Esophagus muscularis mucosa (tissue), 4 donors: ENCODE results near the gene CKAP5. TPM values are rescaled to one million over a fixed set of nuclear protein-coding genes. Genes with fewer than 3 reads are reported as not detected.

Experiments used
- DNase-seq: peaks from one replicate; pipeline ENCODE4 v3.0.0-alpha.2; 2017; ENCODE audit errors: extremely low spot score
- H3K27ac ChIP-seq, 4 donors: fragments of 200-600 bp; sonication (generic); replicated peaks in 1 of 4; 1 replicate in 3 of 4; 2 replicates in 1 of 4; pipeline ENCODE4 v1.5.1; 2016 to 2019; ENCODE audit warnings: mild to moderate bottlenecking in 1 of 4
- H3K27me3 ChIP-seq, 4 donors: fragments of 200-600 bp; sonication (generic); one replicate each; pipeline versions ENCODE4 v1.5.1 to v1.6.0; 2016 to 2019
- H3K36me3 ChIP-seq, 4 donors: fragments of 200-600 bp; sonication (generic); one replicate each; pipeline ENCODE4 v1.5.1; 2016 to 2019
- H3K4me1 ChIP-seq, 4 donors: fragments of 200-600 bp; sonication (generic); one replicate each; pipeline ENCODE4 v1.5.1; 2016 to 2019
- H3K4me3 ChIP-seq, 4 donors: fragments of 200-600 bp; sonication (generic); 1 replicate in 2 of 4; 2 replicates in 2 of 4; pipeline ENCODE4 v1.5.1; 2016 to 2019; ENCODE audit warnings: mild to moderate bottlenecking in 4 of 4, moderate library complexity in 1 of 4
- H3K9me3 ChIP-seq, 4 donors: fragments of 200-600 bp; sonication (generic); 1 replicate in 3 of 4; 2 replicates in 1 of 4; pipeline ENCODE4 v1.5.1; 2016 to 2019
- EP300 ChIP-seq: sonication (generic); formaldehyde crosslinking; IDR thresholded peaks from one replicate; pipeline ENCODE4 v1.6.1; 2017; ENCODE audit warnings: antibody characterized with exemption
- POLR2A ChIP-seq: fragments of 450-650 bp; IDR thresholded peaks from one replicate; pipeline ENCODE4 v1.6.1; 2017; ENCODE audit warnings: antibody characterized with exemption, moderate library complexity, mild to moderate bottlenecking, low read depth
- POLR2AphosphoS5 ChIP-seq, 2 donors: sonication (generic); formaldehyde crosslinking; IDR thresholded peaks; one replicate each; pipeline ENCODE4 v1.6.1; 2017; ENCODE audit warnings: antibody characterized with exemption in 2 of 2
- WGBS: methylation state at CpG from one replicate; pipeline ENCODE4 v1.1.5; 2018; 5-methylcytosine and 5-hydroxymethylcytosine counted together
- intact Hi-C: fragments of 100-400 bp; cut with DNase I; formaldehyde crosslinking; loops from one replicate; pipeline ENCODE4 v1.15.1; 2023
- total RNA-seq, 4 donors: library from RNA; depleted of rRNA; stranded (reverse); fragments of >200 nt; gene quantifications; one replicate each; pipeline versions ENCODE4 v1.1.0 to v1.2.1, GENCODE V29; 2016
- TF ChIP-seq, protein P1 (sequence below), 3 experiments: fragments of 200-600 bp in 2 of 3; fragments of 450-650 bp in 1 of 3; sonication (generic) in 2 of 3; IDR thresholded peaks; one replicate each; pipeline ENCODE4 v1.5.1; 2017 to 2019; ENCODE audit warnings: antibody characterized with exemption in 3 of 3, mild to moderate bottlenecking in 2 of 3, moderate library complexity in 1 of 3

Gene CKAP5
- total RNA-seq, 4 donors from 2014 or later = 32.4 to 49.2 (median 40.0) TPM

DNA sequence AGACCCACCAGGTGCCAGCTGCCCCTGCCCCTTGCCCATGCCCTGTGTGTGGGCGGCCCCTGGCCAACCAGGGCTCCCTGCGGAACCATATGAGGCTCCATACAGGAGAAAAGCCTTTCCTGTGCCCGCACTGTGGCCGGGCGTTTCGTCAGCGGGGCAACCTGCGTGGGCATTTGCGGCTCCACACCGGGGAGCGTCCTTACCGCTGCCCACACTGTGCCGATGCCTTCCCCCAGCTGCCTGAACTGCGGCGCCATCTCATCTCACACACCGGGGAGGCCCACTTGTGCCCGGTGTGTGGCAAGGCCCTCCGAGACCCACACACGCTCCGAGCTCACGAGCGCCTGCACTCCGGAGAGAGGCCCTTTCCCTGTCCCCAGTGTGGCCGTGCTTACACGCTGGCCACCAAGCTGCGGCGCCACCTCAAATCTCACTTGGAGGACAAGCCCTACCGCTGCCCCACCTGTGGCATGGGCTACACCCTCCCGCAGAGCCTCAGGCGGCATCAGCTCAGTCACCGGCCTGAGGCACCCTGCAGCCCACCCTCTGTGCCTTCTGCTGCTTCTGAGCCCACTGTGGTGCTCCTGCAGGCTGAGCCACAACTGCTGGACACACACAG, 140.9 kb downstream of the CKAP5 start:
- no peak for DNase-seq
- H3K4me1 ChIP-seq = peaks cover 18 to 25% (median 21%) of the 10 kb centered on the region in 4 donors
- no peak overlapping the region for H3K27ac ChIP-seq
- WGBS = 93% methylated on average over 14 of the region's 31 CpGs
- TF ChIP-seq POLR2A (no peak), POLR2AphosphoS5 (IDR thresholded peaks at IDR 0.05) (no peak), EP300 (no peak)
- TF ChIP-seq, protein P1, sequence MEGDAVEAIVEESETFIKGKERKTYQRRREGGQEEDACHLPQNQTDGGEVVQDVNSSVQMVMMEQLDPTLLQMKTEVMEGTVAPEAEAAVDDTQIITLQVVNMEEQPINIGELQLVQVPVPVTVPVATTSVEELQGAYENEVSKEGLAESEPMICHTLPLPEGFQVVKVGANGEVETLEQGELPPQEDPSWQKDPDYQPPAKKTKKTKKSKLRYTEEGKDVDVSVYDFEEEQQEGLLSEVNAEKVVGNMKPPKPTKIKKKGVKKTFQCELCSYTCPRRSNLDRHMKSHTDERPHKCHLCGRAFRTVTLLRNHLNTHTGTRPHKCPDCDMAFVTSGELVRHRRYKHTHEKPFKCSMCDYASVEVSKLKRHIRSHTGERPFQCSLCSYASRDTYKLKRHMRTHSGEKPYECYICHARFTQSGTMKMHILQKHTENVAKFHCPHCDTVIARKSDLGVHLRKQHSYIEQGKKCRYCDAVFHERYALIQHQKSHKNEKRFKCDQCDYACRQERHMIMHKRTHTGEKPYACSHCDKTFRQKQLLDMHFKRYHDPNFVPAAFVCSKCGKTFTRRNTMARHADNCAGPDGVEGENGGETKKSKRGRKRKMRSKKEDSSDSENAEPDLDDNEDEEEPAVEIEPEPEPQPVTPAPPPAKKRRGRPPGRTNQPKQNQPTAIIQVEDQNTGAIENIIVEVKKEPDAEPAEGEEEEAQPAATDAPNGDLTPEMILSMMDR (IDR thresholded peaks at IDR 0.05) = no peak
- H3K9me3 ChIP-seq = no peaks in the 10 kb centered on the region
- H3K36me3 ChIP-seq = peaks cover 35 to 70% (median 62%) of the 10 kb centered on the region in 4 donors
- H3K27me3 ChIP-seq = no peaks in the 10 kb centered on the region
- no peak overlapping the region for H3K4me3 ChIP-seq
- intact Hi-C loops = no loop called here

DNA sequence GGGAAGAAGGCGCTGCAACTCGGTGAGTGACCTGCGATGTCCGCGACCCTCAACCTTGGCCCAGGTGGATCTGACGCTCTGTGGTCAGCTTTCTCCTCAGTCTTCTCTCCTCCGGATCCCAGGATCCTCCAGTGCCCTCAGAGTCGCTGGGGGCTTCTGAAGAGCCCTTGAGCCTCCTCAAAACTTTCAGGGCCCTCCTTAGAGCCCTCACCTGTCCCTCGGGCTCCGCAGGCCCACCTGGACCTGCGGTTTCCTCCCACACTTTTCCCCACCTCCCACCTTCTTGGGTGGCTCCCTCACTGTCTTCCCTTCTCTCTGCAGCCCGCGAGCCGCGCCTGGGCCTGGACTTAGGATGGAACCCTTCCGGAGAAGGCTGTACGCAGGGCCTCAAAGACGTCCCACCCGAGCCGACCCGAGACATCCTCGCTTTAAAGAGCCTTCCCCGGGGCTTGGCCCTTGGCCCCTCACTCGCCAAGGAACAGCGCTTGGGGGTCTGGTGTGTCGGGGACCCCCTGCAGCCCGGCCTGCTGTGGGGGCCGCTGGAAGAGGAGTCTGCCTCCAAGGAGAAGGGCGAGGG, 144.9 kb downstream of the CKAP5 start:
- 2% methylated on average over 19 of the region's 29 CpGs for WGBS
- peaks cover 30 to 55% (median 47%) of the 10 kb centered on the region in 4 donors for H3K36me3 ChIP-seq
- H3K4me3 ChIP-seq = peak overlapping the region; percentile 81 to 93 (median 87)
- H3K27ac ChIP-seq = peak overlapping the region; percentile 89 to 92 (median 90)
- H3K27me3 ChIP-seq = no peaks in the 10 kb centered on the region
- no peak for TF ChIP-seq POLR2AphosphoS5 (IDR thresholded peaks at IDR 0.05)
- TF ChIP-seq POLR2A = no peak
- TF ChIP-seq EP300 = no peak
- TF ChIP-seq, protein P1 (IDR thresholded peaks at IDR 0.05) = no peak
- H3K4me1 ChIP-seq = peaks cover 54 to 62% (median 58%) of the 10 kb centered on the region in 4 donors
- intact Hi-C loops = no loop called here
- no peaks in the 10 kb centered on the region for H3K9me3 ChIP-seq
- no peak for DNase-seq

DNA sequence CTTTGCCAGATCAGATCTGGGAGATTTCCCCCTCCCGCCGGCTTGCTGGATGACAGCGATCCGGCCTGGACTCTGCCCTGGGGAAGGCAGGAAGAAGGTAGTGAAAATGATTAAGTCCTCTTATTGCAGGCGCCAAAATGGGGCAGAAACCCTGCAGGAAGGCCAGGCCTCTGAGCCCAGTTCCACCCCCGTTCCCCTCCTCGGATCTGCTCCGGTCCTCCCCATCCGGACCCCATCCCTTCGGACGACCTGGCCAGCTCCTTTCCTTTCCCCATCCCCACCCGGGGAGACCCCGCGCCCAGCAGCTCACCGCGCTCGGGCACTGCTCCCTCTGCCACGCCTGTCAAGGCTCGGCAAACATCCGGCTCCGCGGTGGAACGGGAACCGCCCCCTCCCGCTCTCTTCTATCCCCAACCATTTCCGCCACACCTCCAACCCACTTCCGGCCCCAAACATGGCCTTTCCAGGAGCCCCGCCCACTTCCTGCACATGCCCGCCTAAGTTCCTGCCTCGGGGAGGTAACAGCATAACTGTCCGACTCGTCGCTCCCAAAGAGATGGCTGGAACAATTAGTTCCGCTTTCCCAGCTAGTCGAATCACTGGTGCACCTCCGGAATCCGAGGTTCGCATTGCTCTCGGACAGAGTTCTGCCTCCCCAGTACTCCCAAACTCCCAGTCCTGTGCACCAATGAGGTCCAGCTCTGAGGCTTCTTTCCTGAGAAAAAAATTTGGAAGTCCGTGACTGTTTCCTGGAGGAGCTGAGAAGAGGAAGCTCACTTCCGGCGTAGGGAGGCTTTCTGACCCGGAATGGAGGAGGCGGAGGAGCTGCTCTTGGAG, 145.6 kb downstream of the CKAP5 start, which contains the start of the genes ARHGAP1 and ZNF408:
ARHGAP1 (minus strand) TSS at position 379 of the 837 bp plus-strand sequence. CDS start 4,512 bp downstream, outside the sequence.
ZNF408 (plus strand) TSS at position 791 of the 837 bp plus-strand sequence; CDS start at position 808, 17 bp downstream.
- H3K27me3 ChIP-seq = no peaks in the 10 kb centered on the region
- peak; percentile 100 for DNase-seq
- H3K4me3 ChIP-seq = peak within 1 kb of the TSS; percentile 81 to 93 (median 87)
- TF ChIP-seq, protein P1 (IDR thresholded peaks at IDR 0.05) = no peak
- TF ChIP-seq POLR2A (peak; percentile 81), POLR2AphosphoS5 (IDR thresholded peaks at IDR 0.05) (peak; percentile 85 to 94), EP300 (no peak)
- intact Hi-C loops = no loop called here
- H3K36me3 ChIP-seq = peaks cover 27 to 55% (median 47%) of the 10 kb centered on the region in 4 donors
- no peaks in the 10 kb centered on the region for H3K9me3 ChIP-seq
- peak within 1 kb of the TSS; percentile 89 to 92 (median 90) for H3K27ac ChIP-seq
- WGBS = under 1% methylated on average over 44 of the region's 44 CpGs
- peaks cover 61 to 70% (median 65%) of the 10 kb centered on the region in 4 donors for H3K4me1 ChIP-seq

DNA sequence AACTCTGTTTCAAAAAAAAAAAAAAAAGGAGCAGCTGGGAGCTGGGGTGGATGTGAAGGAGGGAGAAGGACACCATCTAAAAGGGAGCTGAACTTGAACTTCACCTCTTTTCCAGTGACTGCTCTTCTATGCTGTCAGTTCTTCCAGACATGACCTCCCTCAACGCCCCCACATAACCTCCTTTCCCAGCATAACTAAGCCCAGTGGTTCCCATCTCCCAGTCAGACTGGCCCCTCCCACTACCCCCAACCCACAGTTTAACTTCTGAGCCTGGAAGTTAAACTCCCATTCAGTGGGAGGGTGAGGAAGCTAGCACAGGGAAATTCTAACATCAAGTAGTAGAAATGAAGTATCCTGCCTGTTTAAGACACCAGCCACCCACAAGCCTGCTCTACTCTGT, 147.5 kb downstream of the CKAP5 start:
- Histone ChIP-seq H3K27ac (peak overlapping the region in 3 of 4 donors; percentile 11 to 91 (median 40)), H3K9me3 (no peaks in the 10 kb centered on the region), H3K4me3 (peak overlapping the region in 2 of 4 donors; percentile 6 to 83), H3K36me3 (peaks cover 23 to 55% (median 47%) of the 10 kb centered on the region in 4 donors), H3K27me3 (no peaks in the 10 kb centered on the region), H3K4me1 (peaks cover 72 to 88% (median 77%) of the 10 kb centered on the region in 4 donors)
- no peak for DNase-seq
- intact Hi-C loops = no loop called here
- WGBS = 76% methylated on average over 1 of the region's 1 CpG
- TF ChIP-seq, protein P1 (IDR thresholded peaks at IDR 0.05) = no peak
- TF ChIP-seq POLR2AphosphoS5 (IDR thresholded peaks at IDR 0.05) (no peak), EP300 (no peak), POLR2A (no peak)
